ENCODE results near the gene UBE2Q1.

UBE2Q1 gene

GRCh38 chr1:154557939-154558719 lies at the start of gene UBE2Q1:
TSS of gene UBE2Q1 (minus strand) at chr1:154558662. CDS start at chr1:154558553, 109 bp downstream.
- DNase-seq (ENCODE audit: low spot score), result peak; percentile 46

- peak; percentile 93 for DNase-seq (ENCODE audit: low spot score)
These were observed 49.3 kb upstream of the UBE2Q1 start, which contains the start of gene ADAR for GRCh38 chr1:154607609-154608396. TSS of gene ADAR (minus strand) at chr1:154608186. CDS start at chr1:154608006, 180 bp downstream.

- peak; percentile 24 for DNase-seq (ENCODE audit: low spot score)
These were observed 48.7 kb upstream of the UBE2Q1 start for GRCh38 chr1:154607106-154607608.

GRCh38 chr1:154605534-154605933 lies 47.1 kb upstream of the UBE2Q1 start:
- DNase-seq (ENCODE audit: low spot score), result no peak

- DNase-seq (ENCODE audit: low spot score), result no peak
These were observed 44.9 kb upstream of the UBE2Q1 start for GRCh38 chr1:154603317-154603716.

GRCh38 chr1:154599658-154600057 lies 41.2 kb upstream of the UBE2Q1 start:
- DNase-seq (ENCODE audit: low spot score), result no peak

GRCh38 chr1:154598871-154599635 lies 40.6 kb upstream of the UBE2Q1 start:
- DNase-seq (ENCODE audit: low spot score), result no peak

GRCh38 chr1:154595621-154596020 lies 37.2 kb upstream of the UBE2Q1 start:
- DNase-seq (ENCODE audit: low spot score), result no peak

GRCh38 chr1:154594811-154595210 lies 36.3 kb upstream of the UBE2Q1 start:
- no peak for DNase-seq (ENCODE audit: low spot score)

GRCh38 chr1:154593390-154593789 lies 34.9 kb upstream of the UBE2Q1 start:
- no peak for DNase-seq (ENCODE audit: low spot score)

GRCh38 chr1:154591206-154591605 lies 32.7 kb upstream of the UBE2Q1 start:
- DNase-seq (ENCODE audit: low spot score), result no peak

GRCh38 chr1:154590756-154591155 lies 32.3 kb upstream of the UBE2Q1 start:
- DNase-seq (ENCODE audit: low spot score), result no peak

GRCh38 chr1:154589780-154590179 lies 31.3 kb upstream of the UBE2Q1 start:
- DNase-seq (ENCODE audit: low spot score), result no peak

GRCh38 chr1:154586641-154587040 lies 28.2 kb upstream of the UBE2Q1 start:
- DNase-seq (ENCODE audit: low spot score), result no peak

GRCh38 chr1:154586231-154586630 lies 27.8 kb upstream of the UBE2Q1 start:
- DNase-seq (ENCODE audit: low spot score), result no peak

- DNase-seq (ENCODE audit: low spot score), result no peak
These were observed 26.0 kb upstream of the UBE2Q1 start for GRCh38 chr1:154584267-154584994.

GRCh38 chr1:154583773-154584172 lies 25.3 kb upstream of the UBE2Q1 start:
- DNase-seq (ENCODE audit: low spot score), result no peak

GRCh38 chr1:154582885-154583284 lies 24.4 kb upstream of the UBE2Q1 start:
- no peak for DNase-seq (ENCODE audit: low spot score)

- no peak for DNase-seq (ENCODE audit: low spot score)
These were observed 23.3 kb upstream of the UBE2Q1 start for GRCh38 chr1:154581766-154582165.

- no peak for DNase-seq (ENCODE audit: low spot score)
These were observed 20.9 kb upstream of the UBE2Q1 start for GRCh38 chr1:154579374-154579773.

GRCh38 chr1:154578058-154578418 lies 19.6 kb upstream of the UBE2Q1 start:
- no peak for DNase-seq (ENCODE audit: low spot score)

Measured in AG20443 (cell line).